Upper lobe of right lung (tissue), 1 donor: ENCODE data around the gene MTFMT. TPM values are rescaled to one million over a fixed set of nuclear protein-coding genes. Genes with fewer than 3 reads are reported as not detected.

Source experiments
- ATAC-seq: fragments of 200-7000 bp; cut with Tn5 transposase; one replicate; pipeline ENCODE4 v1.9.1; 2020; ENCODE audit warnings: mild to moderate bottlenecking, moderate library complexity
- DNase-seq: peaks from one replicate; pipeline ENCODE4 v3.0.0-alpha.2; 2020
- H3K27ac ChIP-seq: fragments of 200-600 bp; one replicate; pipeline ENCODE4 v1.8.0; 2022
- H3K27me3 ChIP-seq: fragments of 200-600 bp; one replicate; pipeline ENCODE4 v1.8.0; 2022; ENCODE audit warnings: mild to moderate bottlenecking
- H3K36me3 ChIP-seq: fragments of 200-600 bp; one replicate; pipeline ENCODE4 v1.8.0; 2022
- H3K4me1 ChIP-seq: fragments of 200-600 bp; one replicate; pipeline ENCODE4 v1.8.0; 2022
- H3K4me3 ChIP-seq: fragments of 200-600 bp; one replicate; pipeline ENCODE4 v1.8.0; 2022; ENCODE audit warnings: mild to moderate bottlenecking
- H3K9me3 ChIP-seq: fragments of 200-600 bp; one replicate; pipeline ENCODE4 v1.8.0; 2022
- CTCF ChIP-seq: fragments of 200-600 bp; IDR thresholded peaks from one replicate; pipeline ENCODE4 v1.8.0; 2022; ENCODE audit warnings: antibody characterized with exemption
- intact Hi-C: fragments of 100-400 bp; cut with DNase I; formaldehyde crosslinking; loops from one replicate; pipeline ENCODE4 v1.11.0; 2022
- total RNA-seq: library from RNA; stranded (reverse); fragmentation: NEBNext Ultra II Directional; extraction: Animal tissue kit (Norgen Biotek cat#: 25700); gene quantifications from one replicate; pipeline ENCODE4 v1.2.1, GENCODE V29; 2021
- donor health status: DM: no; HTN: yes; CAD: no; lungs with severe emphysema.

MTFMT gene
- total RNA-seq, 1 donor from 2014 or later, result 13.7 TPM

- peaks cover 15% of the 10 kb centered on the region for H3K4me1 ChIP-seq
- no peaks in the 10 kb centered on the region for H3K36me3 ChIP-seq
- DNase-seq (peak; percentile 84), ATAC-seq (peak; percentile 90)
- no peak overlapping the region for H3K4me3 ChIP-seq
- intact Hi-C loops, result no loop called here
- no peaks in the 10 kb centered on the region for H3K27me3 ChIP-seq
- no peaks in the 10 kb centered on the region for H3K9me3 ChIP-seq
- no peak overlapping the region for H3K27ac ChIP-seq
- TF ChIP-seq CTCF, result peak; percentile 75
Observed at GRCh38 chr15:65032801-65033537, 3.5 kb upstream of the MTFMT start.

- ATAC-seq, result no peak
- Histone ChIP-seq H3K27ac (no peak overlapping the region), H3K4me1 (peaks cover 18% of the 10 kb centered on the region), H3K4me3 (peak overlapping the region; percentile 99), H3K27me3 (no peaks in the 10 kb centered on the region), H3K9me3 (no peaks in the 10 kb centered on the region), H3K36me3 (peaks cover 20% of the 10 kb centered on the region)
- no peak for DNase-seq
- intact Hi-C loops, result no loop called here
- no peak for TF ChIP-seq CTCF
Observed at GRCh38 chr15:65029736-65030208, 333 bp upstream of the MTFMT start.

- Histone ChIP-seq H3K4me3 (peak overlapping the region; percentile 99), H3K4me1 (peaks cover 12% of the 10 kb centered on the region), H3K9me3 (no peaks in the 10 kb centered on the region), H3K36me3 (peaks cover 30% of the 10 kb centered on the region), H3K27me3 (no peaks in the 10 kb centered on the region), H3K27ac (peak overlapping the region; percentile 82)
- TF ChIP-seq CTCF, result no peak
- ATAC-seq (no peak), DNase-seq (no peak)
- intact Hi-C loops, result no loop called here
Observed at GRCh38 chr15:65028338-65028737, 1.1 kb downstream of the MTFMT start.

GRCh38 chr15:65027593-65027992 lies 1.8 kb downstream of the MTFMT start:
- no peak for TF ChIP-seq CTCF
- Histone ChIP-seq H3K36me3 (peaks cover 37% of the 10 kb centered on the region), H3K9me3 (no peaks in the 10 kb centered on the region), H3K4me3 (no peak overlapping the region), H3K27ac (peak overlapping the region; percentile 82), H3K4me1 (peaks cover 10% of the 10 kb centered on the region), H3K27me3 (no peaks in the 10 kb centered on the region)
- DNase-seq (no peak), ATAC-seq (no peak)
- intact Hi-C loops, result no loop called here

GRCh38 chr15:65026756-65027155 lies 2.7 kb downstream of the MTFMT start:
- intact Hi-C loops, result no loop called here
- ATAC-seq, result no peak
- no peak for TF ChIP-seq CTCF
- DNase-seq, result no peak
- H3K4me3 ChIP-seq, result no peak overlapping the region
- peaks cover 10% of the 10 kb centered on the region for H3K4me1 ChIP-seq
- H3K36me3 ChIP-seq, result peaks cover 44% of the 10 kb centered on the region
- no peaks in the 10 kb centered on the region for H3K9me3 ChIP-seq
- no peak overlapping the region for H3K27ac ChIP-seq
- H3K27me3 ChIP-seq, result no peaks in the 10 kb centered on the region
